Pancreas (tissue), 10 donors: ENCODE data around the gene FASN. TPM values are rescaled to one million over a fixed set of nuclear protein-coding genes. Genes with fewer than 3 reads are reported as not detected.

Experiments used
- ATAC-seq, 4 donors: fragments of 200-7000 bp; cut with Tn5 transposase; one replicate each; pipeline versions ENCODE4 v1.8.0 to v1.9.1; 2020; ENCODE audit warnings: mild to moderate bottlenecking in 4 of 4, moderate library complexity in 4 of 4
- DNase-seq, 6 donors: peaks; one replicate each; pipeline ENCODE4 v3.0.0-alpha.2; 2020
- FAIRE-seq: peaks from 2 replicates; lab custom pipeline; 2012; peaks lifted over from hg19 to GRCh38; lab: Jason Lieb, UNC
- H3K27ac ChIP-seq, 4 donors: fragments of 200-600 bp; sonication (generic); 1 replicate in 3 of 4; 2 replicates in 1 of 4; pipeline versions ENCODE4 v1.5.0 to v1.8.0; 2020
- H3K27me3 ChIP-seq, 4 donors: fragments of 200-600 bp; one replicate each; pipeline ENCODE4 v1.8.0; 2021
- H3K36me3 ChIP-seq, 3 donors: fragments of 200-600 bp; sonication (generic) in 1 of 3; one replicate each; pipeline versions ENCODE4 v1.5.0 to v1.8.0; 2020 to 2021
- H3K4me1 ChIP-seq, 3 donors: fragments of 200-600 bp; one replicate each; pipeline ENCODE4 v1.8.0; 2021
- H3K4me3 ChIP-seq, 4 donors: fragments of 200-600 bp; sonication (generic) in 2 of 4; one replicate each; pipeline versions ENCODE4 v1.5.0 to v1.8.0; 2020 to 2021
- H3K9me3 ChIP-seq, 4 donors: fragments of 200-600 bp; one replicate each; pipeline ENCODE4 v1.8.0; 2021
- CTCF ChIP-seq, 4 donors: fragments of 200-600 bp; sonication (generic) in 3 of 4; IDR thresholded peaks; one replicate each; pipeline versions ENCODE4 v1.5.0 to v1.8.0; 2021; ENCODE audit warnings: antibody characterized with exemption in 4 of 4
- WGBS, 2 donors: extraction: QIAGEN DNeasy Blood & Tissue Kit; methylation state at CpG; one replicate each; pipeline ENCODE4 v1.1.7; 2013; 5-methylcytosine and 5-hydroxymethylcytosine counted together
- intact Hi-C, 3 donors: fragments of 100-400 bp; cut with DNase I; formaldehyde crosslinking; loops; one replicate each; pipeline versions ENCODE4 v1.11.1 to v1.14.2; 2022
- polyA plus RNA-seq, 2 donors: library from polyadenylated mRNA; stranded (reverse); fragments of 200-250 nt; gene quantifications; one replicate each; pipeline ENCODE4 v1.2.3, GENCODE V29; 2013
- total RNA-seq, 6 donors: library from RNA; stranded (reverse); fragmentation: NEBNext Ultra II Directional in 4 of 6; extraction: Animal tissue kit (Norgen Biotek cat#: 25700) in 4 of 6; gene quantifications; one replicate each; pipeline versions ENCODE4 v1.2.1 to v1.2.4, GENCODE V29; 2021 to 2023
- donor health status: healthy with polysubstance abuse.
- donor health status: DM: no; HTN: no; CAD: no; lungs with moderate emphysema.
- donor health status: DM: no; HTN: no; CAD: no.
- donor health status: control.
- donor health status: control.
- donor health status: Bipolar disorder and iron deficiency.
- donor health status: DM: yes; HTN: yes; CAD: no.
- donor health status: DM: no; HTN: no; CAD: no.
- donor health status: DM: no; HTN: no; CAD: no.
- donor health status: DM: yes; HTN: yes; CAD: no.

The FASN gene
- total and polyA plus RNA-seq, 8 donors, result 12.4 to 69.4 (median 31.7) TPM

- no peak for FAIRE-seq
- H3K27ac ChIP-seq, result peak overlapping the region in 1 of 4 donors; percentile 94
- WGBS, 2 donors, result 61 to 64% methylated on average over 8 of the region's 8 CpGs
- no peak for TF ChIP-seq CTCF (IDR thresholded peaks at IDR 0.05)
- peaks cover 5 to 21% (median 14%) of the 10 kb centered on the region in 3 donors for H3K36me3 ChIP-seq
- peaks cover 9 to 23% (median 10%) of the 10 kb centered on the region in 3 donors for H3K4me1 ChIP-seq
- H3K27me3 ChIP-seq, result no peaks in the 10 kb centered on the region
- no peaks in the 10 kb centered on the region for H3K9me3 ChIP-seq
- ATAC-seq, result no peak
- intact Hi-C loops, result no loop called here
- H3K4me3 ChIP-seq, result peak overlapping the region; percentile 81 to 84 (median 82)
- peak in 3 of 6 donors; percentile 33 to 43 (median 36) for DNase-seq
Measured at GRCh38 chr17:82096709-82097183, 1.3 kb downstream of the FASN start.

- Histone ChIP-seq H3K36me3 (peaks cover 5 to 25% (median 14%) of the 10 kb centered on the region in 3 donors), H3K27ac (no peak overlapping the region), H3K27me3 (no peaks in the 10 kb centered on the region), H3K4me1 (peaks cover 9 to 17% (median 10%) of the 10 kb centered on the region in 3 donors), H3K9me3 (no peaks in the 10 kb centered on the region), H3K4me3 (no peak overlapping the region)
- ATAC-seq (no peak), FAIRE-seq (no peak), DNase-seq (peak in 4 of 6 donors; percentile 21 to 78 (median 40))
- no peak for TF ChIP-seq CTCF (IDR thresholded peaks at IDR 0.05)
- intact Hi-C loops, result no loop called here
- WGBS, 2 donors, result 95 to 96% methylated on average over 35 of the region's 35 CpGs
Measured at GRCh38 chr17:82095777-82096708, 2.0 kb downstream of the FASN start.

- H3K4me3 ChIP-seq, result no peak overlapping the region
- ATAC-seq, result no peak
- no peak for FAIRE-seq
- no peaks in the 10 kb centered on the region for H3K27me3 ChIP-seq
- H3K9me3 ChIP-seq, result no peaks in the 10 kb centered on the region
- no peak for TF ChIP-seq CTCF (IDR thresholded peaks at IDR 0.05)
- peak in 3 of 6 donors; percentile 17 to 74 (median 32) for DNase-seq
- peaks cover 9 to 16% (median 10%) of the 10 kb centered on the region in 3 donors for H3K4me1 ChIP-seq
- H3K27ac ChIP-seq, result no peak overlapping the region
- intact Hi-C loops, result no loop called here
- WGBS, 2 donors, result 92 to 93% methylated on average over 37 of the region's 37 CpGs
- H3K36me3 ChIP-seq, result peaks cover 5 to 25% (median 14%) of the 10 kb centered on the region in 3 donors
Measured at GRCh38 chr17:82094931-82095776, 2.9 kb downstream of the FASN start.

- intact Hi-C loops, result no loop called here
- TF ChIP-seq CTCF (IDR thresholded peaks at IDR 0.05), result no peak
- no peak for FAIRE-seq
- Histone ChIP-seq H3K36me3 (peaks cover 5 to 43% (median 21%) of the 10 kb centered on the region in 3 donors), H3K4me1 (peaks cover 5 to 9% (median 8%) of the 10 kb centered on the region in 3 donors), H3K9me3 (no peaks in the 10 kb centered on the region), H3K27ac (no peak overlapping the region), H3K27me3 (no peaks in the 10 kb centered on the region), H3K4me3 (no peak overlapping the region)
- ATAC-seq, result no peak
- WGBS, 2 donors, result 93 to 94% methylated on average over 38 to 40 of the region's 40 CpGs
- peak in 2 of 6 donors; percentile 23 to 76 for DNase-seq
Measured at GRCh38 chr17:82092995-82093751, 4.9 kb downstream of the FASN start.
